Ishikawa (cell line): ENCODE results near the gene ARF6.

Experiments used
- CEBPB ChIP-seq: IDR thresholded peaks from 2 replicates; pipeline ENCODE4 v1.6.1; 2012
- CREB1 ChIP-seq: IDR thresholded peaks from 2 replicates; pipeline ENCODE4 v1.6.1; 2012; ENCODE audit warnings: low read depth
- EGR1 ChIP-seq: IDR thresholded peaks from 2 replicates; pipeline ENCODE4 v1.6.1; 2012
- EP300 ChIP-seq: IDR thresholded peaks from 2 replicates; pipeline ENCODE4 v1.6.1; 2012; ENCODE audit warnings: borderline replicate concordance
- FOXM1 ChIP-seq: IDR thresholded peaks from 2 replicates; pipeline ENCODE4 v1.6.1; 2012; ENCODE audit warnings: low read depth, borderline replicate concordance
- MAX ChIP-seq: IDR thresholded peaks from 2 replicates; pipeline ENCODE4 v1.6.1; 2012
- NFIC ChIP-seq: IDR thresholded peaks from 2 replicates; pipeline ENCODE4 v1.6.1; 2012
- RAD21 ChIP-seq: IDR thresholded peaks from 2 replicates; pipeline ENCODE4 v1.6.1; 2012; ENCODE audit warnings: low read depth
- REST ChIP-seq: IDR thresholded peaks from 2 replicates; pipeline ENCODE4 v1.6.1; 2012; ENCODE audit warnings: low read depth, mild to moderate bottlenecking
- TAF1 ChIP-seq: IDR thresholded peaks from 2 replicates; pipeline ENCODE4 v1.6.1; 2012; ENCODE audit warnings: low read depth, mild to moderate bottlenecking
- TCF12 ChIP-seq: IDR thresholded peaks from 2 replicates; pipeline ENCODE4 v1.6.1; 2012; ENCODE audit warnings: low read depth
- TEAD4 ChIP-seq: IDR thresholded peaks from 2 replicates; pipeline ENCODE4 v1.6.1; 2012
- YY1 ChIP-seq: IDR thresholded peaks from 2 replicates; pipeline ENCODE4 v1.6.1; 2012; ENCODE audit warnings: low read depth
- ZBTB7A ChIP-seq: IDR thresholded peaks from 2 replicates; pipeline ENCODE4 v1.6.1; 2012; ENCODE audit warnings: low read depth
- TF ChIP-seq, protein P1 (sequence below): IDR thresholded peaks from 2 replicates; pipeline ENCODE4 v1.6.1; 2012

The ARF6 gene

DNA sequence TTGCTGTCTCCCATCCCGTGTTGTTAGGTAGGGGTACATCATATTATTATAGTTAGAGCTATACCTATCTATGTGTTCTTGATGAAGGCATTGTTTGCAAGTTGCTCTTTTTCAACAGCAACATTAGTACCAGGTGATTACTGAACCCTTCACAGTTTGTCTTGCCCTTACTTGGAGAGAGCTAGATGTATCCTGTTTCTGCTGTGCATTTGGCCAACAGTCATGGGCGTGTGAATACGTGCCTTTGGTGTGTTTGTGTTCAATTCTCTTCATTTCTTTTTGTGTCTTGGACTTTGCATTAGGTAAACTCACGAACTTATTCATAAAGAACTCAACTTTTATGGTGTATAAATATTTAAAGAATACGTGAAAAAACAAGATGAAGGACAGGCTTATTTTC, 14.3 kb downstream of the ARF6 start:
- no peak for TF ChIP-seq ZBTB7A
- no peak for TF ChIP-seq TEAD4

DNA sequence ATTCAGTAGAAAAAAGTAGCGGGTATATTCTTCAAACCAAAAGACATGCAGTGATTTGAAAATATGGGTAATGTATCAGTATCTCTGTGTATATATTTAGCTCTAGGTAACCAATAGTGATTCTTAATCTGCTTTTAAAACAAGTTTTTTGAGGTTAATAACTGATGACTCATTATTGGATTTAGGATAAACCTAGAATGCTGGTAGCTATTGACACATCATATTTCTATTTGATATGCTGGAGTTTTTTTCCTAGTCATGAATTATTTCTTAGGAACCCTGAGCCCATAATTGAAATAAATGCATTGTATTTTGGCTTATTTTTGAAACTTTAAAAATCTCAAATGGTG, 15.5 kb downstream of the ARF6 start:
- TF ChIP-seq CEBPB (no peak), YY1 (no peak), REST (no peak)

DNA sequence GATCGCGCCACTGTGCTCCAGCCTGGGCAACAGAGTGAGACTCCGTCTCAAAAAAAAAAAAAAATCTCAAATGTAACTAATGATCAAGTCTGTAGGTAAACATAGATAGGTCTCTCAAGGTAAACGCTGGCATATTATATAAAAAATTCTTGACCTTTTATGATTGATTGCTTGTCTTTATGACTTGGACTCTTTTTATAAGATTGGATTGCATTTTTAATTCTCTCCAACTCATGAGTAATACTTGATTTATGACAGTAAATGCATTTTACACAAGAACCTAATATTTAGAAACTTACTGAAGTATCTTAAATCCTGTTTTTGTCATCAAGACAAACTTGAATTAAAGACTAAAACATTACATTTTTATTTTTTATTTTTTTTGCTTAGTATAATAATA, 16.1 kb downstream of the ARF6 start:
- TF ChIP-seq CEBPB (no peak), NFIC (no peak), REST (no peak), TCF12 (no peak), FOXM1 (no peak), CREB1 (no peak), RAD21 (no peak), ZBTB7A (no peak), MAX (no peak), TEAD4 (no peak), EP300 (no peak), EGR1 (no peak)
- TF ChIP-seq, protein P1, sequence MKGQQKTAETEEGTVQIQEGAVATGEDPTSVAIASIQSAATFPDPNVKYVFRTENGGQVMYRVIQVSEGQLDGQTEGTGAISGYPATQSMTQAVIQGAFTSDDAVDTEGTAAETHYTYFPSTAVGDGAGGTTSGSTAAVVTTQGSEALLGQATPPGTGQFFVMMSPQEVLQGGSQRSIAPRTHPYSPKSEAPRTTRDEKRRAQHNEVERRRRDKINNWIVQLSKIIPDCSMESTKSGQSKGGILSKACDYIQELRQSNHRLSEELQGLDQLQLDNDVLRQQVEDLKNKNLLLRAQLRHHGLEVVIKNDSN, result no peak

- TF ChIP-seq NFIC, result no peak
- no peak for TF ChIP-seq EP300
- no peak for TF ChIP-seq CEBPB
- TF ChIP-seq, protein P1, result no peak
- no peak for TF ChIP-seq TEAD4
- no peak for TF ChIP-seq YY1
- TF ChIP-seq MAX, result no peak
- no peak for TF ChIP-seq RAD21
- no peak for TF ChIP-seq REST
- no peak for TF ChIP-seq ZBTB7A
- no peak for TF ChIP-seq EGR1
Measured at GRCh38 chr14:49915085-49915484, 22.2 kb downstream of the ARF6 start.

DNA sequence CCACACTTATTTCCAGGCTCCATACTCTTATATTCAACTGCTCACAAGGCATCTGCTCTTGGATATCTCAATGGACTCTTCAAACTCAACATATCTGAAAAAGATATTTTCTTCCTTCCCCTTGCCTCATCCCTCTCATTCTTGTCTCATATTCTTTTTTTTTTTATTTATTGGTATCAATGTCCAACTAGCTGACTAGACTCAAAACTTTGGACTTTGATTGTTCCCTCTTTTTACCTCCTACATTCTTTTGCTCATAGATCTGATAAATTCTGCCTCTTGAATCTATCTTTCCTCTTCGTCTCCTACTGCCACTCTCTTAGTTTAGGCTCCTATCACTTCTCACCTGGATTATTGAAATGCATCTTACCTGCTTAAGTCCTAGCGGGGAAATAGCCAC, 25.8 kb downstream of the ARF6 start:
- TF ChIP-seq TAF1 (no peak), YY1 (no peak), RAD21 (no peak), EP300 (no peak), CREB1 (no peak), TCF12 (no peak), TEAD4 (no peak), EGR1 (no peak), REST (no peak), ZBTB7A (no peak), MAX (no peak), NFIC (no peak), FOXM1 (no peak), CEBPB (no peak)
- TF ChIP-seq, protein P1, result no peak
